GM10266 (cell line): ENCODE measurements around the gene FRMD4B.

ENCODE experiments used
- DNase-seq: peaks from one replicate; pipeline ENCODE4 v3.0.0; 2012; ENCODE audit errors: extremely low spot score
- CTCF ChIP-seq: IDR thresholded peaks from 2 replicates; pipeline ENCODE4 v1.5.1; 2012; ENCODE audit warnings: mild to moderate bottlenecking, low read depth; ENCODE audit not compliant: control insufficient read depth, insufficient read depth; ENCODE audit errors: missing control alignments

FRMD4B gene

GRCh38 chr3:69378112-69378802 is 7.6 kb downstream of the FRMD4B start:
- no peak for TF ChIP-seq CTCF

GRCh38 chr3:69377262-69377661 is 8.6 kb downstream of the FRMD4B start:
- no peak for DNase-seq
- no peak for TF ChIP-seq CTCF

More at GRCh38 chr3:69378112-69378802, 7.6 kb downstream of the FRMD4B start:
- DNase-seq: no peak

GRCh38 chr3:69376731-69377130 is 9.2 kb downstream of the FRMD4B start:
- TF ChIP-seq CTCF: no peak
- DNase-seq: no peak

- no peak for TF ChIP-seq CTCF
- no peak for DNase-seq
Measured at GRCh38 chr3:69371816-69372215, 14.1 kb downstream of the FRMD4B start.

GRCh38 chr3:69370901-69371301 is 15.0 kb downstream of the FRMD4B start:
- TF ChIP-seq CTCF: no peak
- DNase-seq: no peak

- TF ChIP-seq CTCF: no peak
- no peak for DNase-seq
Measured at GRCh38 chr3:69370156-69370883, 15.6 kb downstream of the FRMD4B start.

GRCh38 chr3:69368129-69368741 is 17.7 kb downstream of the FRMD4B start:
- DNase-seq: peak; percentile 59
- no peak for TF ChIP-seq CTCF
